ENCODE measurements around the gene NUDCD3.

DNA sequence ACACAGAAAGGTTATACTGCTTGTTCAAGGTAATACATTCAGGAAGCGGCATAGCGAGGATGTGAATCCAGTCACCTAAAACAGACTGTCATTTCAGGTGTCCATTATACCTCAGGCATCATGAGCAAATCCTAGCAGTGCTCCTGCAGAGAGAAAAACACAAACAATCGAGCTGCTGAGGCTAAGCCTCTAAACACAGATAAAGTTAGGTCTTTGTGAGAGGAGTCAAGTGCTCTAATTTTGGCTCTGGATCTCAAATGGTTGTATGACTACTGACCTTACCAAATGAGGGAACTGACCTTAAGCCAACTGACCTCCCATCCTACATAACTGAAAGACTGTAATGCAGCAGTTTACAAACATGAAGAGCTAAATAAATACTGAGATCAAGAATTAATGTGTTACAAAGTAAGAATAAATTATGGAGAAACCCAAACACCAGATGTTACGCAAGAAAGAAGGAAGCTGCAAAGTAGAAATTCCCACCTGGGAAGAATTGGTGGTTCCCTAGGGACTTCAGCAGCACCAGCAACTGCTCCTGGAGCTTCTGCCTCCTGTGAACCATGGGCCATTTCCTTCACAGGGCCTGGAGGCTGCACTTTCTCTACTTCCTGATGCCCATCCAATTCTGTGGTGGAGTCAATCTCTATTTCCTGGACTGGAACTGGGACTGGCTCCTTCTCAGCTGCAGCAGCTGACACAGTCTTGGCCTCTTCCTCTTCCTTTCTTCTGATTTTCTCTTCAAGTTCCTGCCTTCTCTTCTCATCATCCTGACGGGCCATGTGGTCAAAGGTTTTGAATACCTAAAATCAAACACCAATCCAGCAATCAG is 5.8 kb downstream of the NUDCD3 start:
- no peak for TF ChIP-seq TAF1 (conservative IDR thresholded peaks at IDR 0.05)
- no peak for TF ChIP-seq JUND (IDR thresholded peaks at IDR 0.05)
- TF ChIP-seq, protein P1, sequence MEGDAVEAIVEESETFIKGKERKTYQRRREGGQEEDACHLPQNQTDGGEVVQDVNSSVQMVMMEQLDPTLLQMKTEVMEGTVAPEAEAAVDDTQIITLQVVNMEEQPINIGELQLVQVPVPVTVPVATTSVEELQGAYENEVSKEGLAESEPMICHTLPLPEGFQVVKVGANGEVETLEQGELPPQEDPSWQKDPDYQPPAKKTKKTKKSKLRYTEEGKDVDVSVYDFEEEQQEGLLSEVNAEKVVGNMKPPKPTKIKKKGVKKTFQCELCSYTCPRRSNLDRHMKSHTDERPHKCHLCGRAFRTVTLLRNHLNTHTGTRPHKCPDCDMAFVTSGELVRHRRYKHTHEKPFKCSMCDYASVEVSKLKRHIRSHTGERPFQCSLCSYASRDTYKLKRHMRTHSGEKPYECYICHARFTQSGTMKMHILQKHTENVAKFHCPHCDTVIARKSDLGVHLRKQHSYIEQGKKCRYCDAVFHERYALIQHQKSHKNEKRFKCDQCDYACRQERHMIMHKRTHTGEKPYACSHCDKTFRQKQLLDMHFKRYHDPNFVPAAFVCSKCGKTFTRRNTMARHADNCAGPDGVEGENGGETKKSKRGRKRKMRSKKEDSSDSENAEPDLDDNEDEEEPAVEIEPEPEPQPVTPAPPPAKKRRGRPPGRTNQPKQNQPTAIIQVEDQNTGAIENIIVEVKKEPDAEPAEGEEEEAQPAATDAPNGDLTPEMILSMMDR (IDR thresholded peaks at IDR 0.05; ENCODE audit: low read depth, low read length, missing input control) = no peak

Data from liver (tissue), 3 donors.